HepG2 (cell line): ENCODE results near the gene NOP9. TPM values are rescaled to one million over a fixed set of nuclear protein-coding genes. Genes with fewer than 3 reads are reported as not detected.

Source experiments
- ARID2 ChIP-seq: sonication (generic); formaldehyde crosslinking; IDR thresholded peaks from 2 replicates; pipeline ENCODE4 v1.8.1; 2022; ENCODE audit warnings: mild to moderate bottlenecking, missing genetic modification reagents, borderline replicate concordance
- ATF1 ChIP-seq: IDR thresholded peaks from 2 replicates; pipeline ENCODE4 v1.6.1; 2016; ENCODE audit warnings: mild to moderate bottlenecking, control low read depth
- BORCS8-MEF2B ChIP-seq: sonication (generic); formaldehyde crosslinking; IDR thresholded peaks from 2 replicates; pipeline ENCODE4 v1.8.0; 2022; ENCODE audit warnings: mild to moderate bottlenecking, missing genetic modification reagents
- CEBPB ChIP-seq: IDR thresholded peaks from 2 replicates; pipeline ENCODE4 v1.6.1; 2011; ENCODE audit warnings: low read depth, low read length, improper control_type of control experiment, borderline replicate concordance
- CSRNP1 ChIP-seq: sonication (generic); formaldehyde crosslinking; IDR thresholded peaks from 2 replicates; pipeline ENCODE4 v1.8.1; 2023; ENCODE audit warnings: mild to moderate bottlenecking, missing genetic modification reagents
- DPF2 ChIP-seq: sonication (generic); formaldehyde crosslinking; IDR thresholded peaks from 2 replicates; pipeline ENCODE4 v1.4.0; 2020; ENCODE audit warnings: mild to moderate bottlenecking, low read depth, missing genetic modification reagents, borderline replicate concordance
- DRAP1 ChIP-seq: IDR thresholded peaks from 2 replicates; pipeline ENCODE4 v1.6.1; 2016; ENCODE audit warnings: missing genetic modification reagents, missing compliant biosample characterization
- GTF2F1 ChIP-seq: fragments of 150-350 bp; IDR thresholded peaks from 2 replicates; pipeline ENCODE4 v1.6.1; 2014; ENCODE audit warnings: low read length
- HNRNPK ChIP-seq: fragments of 200-400 bp; formaldehyde crosslinking; IDR thresholded peaks from 2 replicates; pipeline ENCODE4 v1.6.1; 2018; ENCODE audit warnings: low read length, low read depth, moderate library complexity, mild to moderate bottlenecking; ENCODE audit not compliant: poor library complexity, severe bottlenecking
- LBX2 ChIP-seq: sonication (generic); formaldehyde crosslinking; IDR thresholded peaks from 2 replicates; pipeline ENCODE4 v1.5.0; 2020; ENCODE audit warnings: missing genetic modification reagents, mild to moderate bottlenecking, borderline replicate concordance
- MEIS1 ChIP-seq: sonication (generic); formaldehyde crosslinking; IDR thresholded peaks from 2 replicates; pipeline ENCODE4 v1.9.0; 2021; ENCODE audit warnings: mild to moderate bottlenecking, missing genetic modification reagents, moderate library complexity, borderline replicate concordance
- NCOA1 ChIP-seq: sonication (generic); formaldehyde crosslinking; IDR thresholded peaks from 2 replicates; pipeline ENCODE4 v1.9.0; 2021; ENCODE audit warnings: missing genetic modification reagents
- PAX8 ChIP-seq: sonication (generic); formaldehyde crosslinking; IDR thresholded peaks from 2 replicates; pipeline ENCODE4 v1.8.0; 2022; ENCODE audit warnings: mild to moderate bottlenecking, missing genetic modification reagents, borderline replicate concordance
- PHF20 ChIP-seq: sonication (generic); formaldehyde crosslinking; IDR thresholded peaks from 2 replicates; pipeline ENCODE4 v1.5.0; 2020; ENCODE audit warnings: mild to moderate bottlenecking, missing genetic modification reagents
- SMAD3 ChIP-seq: sonication (generic); formaldehyde crosslinking; IDR thresholded peaks from 2 replicates; pipeline ENCODE4 v1.4.0; 2020; ENCODE audit warnings: missing genetic modification reagents
- SMARCC2 ChIP-seq: fragments of 450-650 bp; IDR thresholded peaks from 2 replicates; pipeline ENCODE4 v1.6.1; 2017; ENCODE audit warnings: antibody characterized with exemption, mild to moderate bottlenecking
- SNAPC2 ChIP-seq: sonication (generic); formaldehyde crosslinking; IDR thresholded peaks from 2 replicates; pipeline ENCODE4 v1.8.1; 2022; ENCODE audit warnings: mild to moderate bottlenecking, missing genetic modification reagents
- XRCC5 ChIP-seq: fragments of 200-400 bp; formaldehyde crosslinking; optimal IDR thresholded peaks from 2 replicates; pipeline ENCODE3; 2017; ENCODE audit warnings: mild to moderate bottlenecking, low read length
- ZFP1 ChIP-seq: IDR thresholded peaks from 2 replicates; pipeline ENCODE4 v1.6.1; 2016
- ZFYVE20 ChIP-seq: sonication (generic); formaldehyde crosslinking; IDR thresholded peaks from 2 replicates; pipeline ENCODE4 v1.8.0; 2023; ENCODE audit warnings: low read depth, mild to moderate bottlenecking, moderate library complexity, missing genetic modification reagents, borderline replicate concordance
- ZNF251 ChIP-seq: sonication (generic); formaldehyde crosslinking; IDR thresholded peaks from 2 replicates; pipeline ENCODE4 v1.9.0; 2021; ENCODE audit warnings: mild to moderate bottlenecking, missing genetic modification reagents
- ZNF274 ChIP-seq: sonication (generic); formaldehyde crosslinking; IDR thresholded peaks from 2 replicates; pipeline ENCODE4 v1.5.1; 2020; ENCODE audit warnings: mild to moderate bottlenecking, missing genetic modification reagents
- ZNF547 ChIP-seq: sonication (generic); formaldehyde crosslinking; IDR thresholded peaks from 2 replicates; pipeline ENCODE4 v1.5.1; 2020; ENCODE audit warnings: mild to moderate bottlenecking, missing genetic modification reagents
- ZNF558 ChIP-seq: sonication (generic); formaldehyde crosslinking; IDR thresholded peaks from 2 replicates; pipeline ENCODE4 v1.9.0; 2022; ENCODE audit warnings: mild to moderate bottlenecking, missing genetic modification reagents, borderline replicate concordance
- ZNF563 ChIP-seq: sonication (generic); formaldehyde crosslinking; IDR thresholded peaks from 2 replicates; pipeline ENCODE4 v1.8.0; 2022; ENCODE audit warnings: mild to moderate bottlenecking, moderate library complexity, missing genetic modification reagents
- ZNF629 ChIP-seq: sonication (generic); formaldehyde crosslinking; conservative IDR thresholded peaks from 2 replicates; pipeline ENCODE4 v1.5.0; 2020; ENCODE audit warnings: missing genetic modification reagents
- ZNF674 ChIP-seq: sonication (generic); formaldehyde crosslinking; IDR thresholded peaks from 2 replicates; pipeline ENCODE4 v1.5.0; 2020; ENCODE audit warnings: low read depth, mild to moderate bottlenecking, missing genetic modification reagents
- ZNF883 ChIP-seq: sonication (generic); formaldehyde crosslinking; IDR thresholded peaks from 2 replicates; pipeline ENCODE4 v1.5.1; 2020; ENCODE audit warnings: mild to moderate bottlenecking, missing genetic modification reagents; ENCODE audit errors: not compliant biosample characterization
- ZSCAN20 ChIP-seq: sonication (generic); formaldehyde crosslinking; IDR thresholded peaks from 2 replicates; pipeline ENCODE4 v1.4.0; 2020; ENCODE audit warnings: missing genetic modification reagents, mild to moderate bottlenecking, borderline replicate concordance
- polyA plus RNA-seq, 8 experiments: library from polyadenylated mRNA; depleted of rRNA in 3 of 8; stranded (reverse) in 7 of 8; unstranded in 1 of 8; fragments of >200 nt; fragmentation: Illumina TruSeq in 4 of 8; extraction: Trizol in 4 of 8; gene quantifications; 2 replicates each; pipeline versions ENCODE4 v1.2.1 to v1.2.3, GENCODE V29; 2011 to 2016; ENCODE audit warnings: low read depth in 4 of 8, missing spikeins in 1 of 8, mixed read lengths in 1 of 8; ENCODE audit not compliant: insufficient read depth in 1 of 8
- total RNA-seq, 5 experiments: library from RNA; depleted of rRNA; stranded (reverse); fragments of >200 nt; fragmentation: Illumina TruSeq; extraction: Trizol; gene quantifications; 2 replicates each; pipeline ENCODE4 v1.2.3, GENCODE V29; 2016; ENCODE audit warnings: low read depth in 1 of 5

Gene NOP9
- total and polyA plus RNA-seq, 2 of the 13 experiments (the other 11 are each of a cell fraction or from before 2014, with no cell fraction given) = 24.5 to 61.6 TPM

- TF ChIP-seq LBX2 (CRISPR knock-in tag) (peak; percentile 98; the same call in 1 of the 2 replicates), HNRNPK (peak; percentile 99), ZNF251 (CRISPR knock-in tag) (peak; percentile 95), PAX8 (CRISPR knock-in tag) (peak; percentile 100), ZFP1 (peak; percentile 94), ZNF274 (CRISPR knock-in tag) (peak; percentile 99), ZNF558 (CRISPR knock-in tag) (peak; percentile 100; the same call in 1 of the 2 replicates), ARID2 (CRISPR knock-in tag) (peak; percentile 99), ZNF547 (peak; percentile 100), XRCC5 (peak; percentile 100), BORCS8-MEF2B (peak; percentile 99), CSRNP1 (CRISPR knock-in tag) (peak; percentile 100), MEIS1 (CRISPR knock-in tag) (peak; percentile 99), SMARCC2 (no peak), ZNF563 (peak; percentile 99), DPF2 (CRISPR knock-in tag) (no peak), ATF1 (CRISPR knock-in tag) (no peak), ZNF629 (CRISPR knock-in tag) (peak; percentile 85), NCOA1 (CRISPR knock-in tag) (peak; percentile 96), ZSCAN20 (CRISPR knock-in tag) (peak; percentile 99), DRAP1 (CRISPR knock-in tag) (peak; percentile 82; the same call in 1 of the 2 replicates), ZFYVE20 (no peak), ZNF674 (CRISPR knock-in tag) (peak; percentile 99), ZNF883 (CRISPR knock-in tag) (peak; percentile 96), PHF20 (CRISPR knock-in tag) (peak; percentile 99), GTF2F1 (no peak), SMAD3 (CRISPR knock-in tag) (no peak; the same call in none of the 2 replicates), SNAPC2 (CRISPR knock-in tag) (peak; percentile 99), CEBPB (no peak)
Measured at GRCh38 chr14:24271134-24271833, 28.4 kb upstream of the NOP9 start, which contains the start of gene RABGGTA (continued).
